Stomach (tissue), 9 donors: Measurements from ENCODE around the gene MBD6. TPM values are rescaled to one million over a fixed set of nuclear protein-coding genes. Genes with fewer than 3 reads are reported as not detected.

Experiments
- DNase-seq, 2 donors: peaks; one replicate each; pipeline versions ENCODE4 v3.0.0 to v3.0.0-alpha.2; 2013 to 2019
- H3K27ac ChIP-seq, 5 donors: fragments of 200-600 bp in 4 of 5; sonication (generic) in 4 of 5; one replicate each; pipeline ENCODE4 v1.5.1; 2013 to 2019; ENCODE audit warnings: mild to moderate bottlenecking in 1 of 5, moderate library complexity in 1 of 5
- H3K27me3 ChIP-seq, 3 donors: fragments of 200-600 bp; sonication (generic); one replicate each; pipeline ENCODE4 v1.5.1; 2017 to 2019; ENCODE audit warnings: mixed run types in 1 of 3
- H3K36me3 ChIP-seq, 4 donors: fragments of 200-600 bp; sonication (generic); 1 replicate in 3 of 4; 2 replicates in 1 of 4; pipeline ENCODE4 v1.5.1; 2016 to 2019
- H3K4me1 ChIP-seq, 4 donors: fragments of 200-600 bp; sonication (generic); one replicate each; pipeline ENCODE4 v1.5.1; 2016 to 2019
- H3K4me3 ChIP-seq, 4 donors: fragments of 200-600 bp; sonication (generic) in 3 of 4; one replicate each; pipeline ENCODE4 v1.5.1; 2016 to 2019; ENCODE audit warnings: mild to moderate bottlenecking in 1 of 4
- H3K9me3 ChIP-seq, 4 donors: fragments of 200-600 bp; sonication (generic); one replicate each; pipeline ENCODE4 v1.5.1; 2016 to 2019
- EP300 ChIP-seq: sonication (generic); formaldehyde crosslinking; IDR thresholded peaks from one replicate; pipeline ENCODE4 v1.6.1; 2017; ENCODE audit warnings: antibody characterized with exemption
- POLR2A ChIP-seq, 4 donors: fragments of 450-650 bp; IDR thresholded peaks; one replicate each; pipeline ENCODE4 v1.6.1; 2016; ENCODE audit warnings: antibody characterized with exemption in 4 of 4, control low read depth in 2 of 4, mild to moderate bottlenecking in 1 of 4, moderate library complexity in 1 of 4
- POLR2AphosphoS5 ChIP-seq, 3 donors: sonication (generic); formaldehyde crosslinking; IDR thresholded peaks; one replicate each; pipeline ENCODE4 v1.6.1; 2016; ENCODE audit warnings: antibody characterized with exemption in 3 of 3
- whole genome bisulfite sequencing, 5 donors: extraction: QIAGEN DNeasy Blood & Tissue Kit in 3 of 5; methylation state at CpG; one replicate each; pipeline versions ENCODE4 v1.1.5 to v1.1.7; 2013 to 2018; 5-methylcytosine and 5-hydroxymethylcytosine counted together
- intact Hi-C: fragments of 100-400 bp; cut with DNase I; formaldehyde crosslinking; loops from one replicate; pipeline ENCODE4 v1.15.1; 2023; ENCODE audit warnings: low total_unique reads
- polyA plus RNA-seq, 3 donors: library from polyadenylated mRNA; stranded (reverse); fragments of 200-250 nt; gene quantifications; one replicate each; pipeline ENCODE4 v1.2.3, GENCODE V29; 2013
- total RNA-seq, 5 donors: library from RNA; depleted of rRNA; stranded (reverse); fragments of >200 nt; gene quantifications; one replicate each; pipeline versions ENCODE4 v1.1.0 to v1.2.3, GENCODE V29; 2014 to 2016
- TF ChIP-seq, protein P1 (sequence below), 7 experiments: fragments of 450-650 bp in 4 of 7; fragments of 200-600 bp in 3 of 7; sonication (generic) in 3 of 7; IDR thresholded peaks; one replicate each; pipeline ENCODE4 v1.5.1; 2016 to 2019; ENCODE audit warnings: antibody characterized with exemption in 7 of 7, control low read depth in 2 of 7, mild to moderate bottlenecking in 1 of 7
- donor health status: healthy with polysubstance abuse.
- donor health status: Bipolar disorder and iron deficiency.
- donor health status: healthy.

Gene MBD6
- total and polyA plus RNA-seq, 8 donors: 4.8 to 129 (median 29.8) TPM

DNA sequence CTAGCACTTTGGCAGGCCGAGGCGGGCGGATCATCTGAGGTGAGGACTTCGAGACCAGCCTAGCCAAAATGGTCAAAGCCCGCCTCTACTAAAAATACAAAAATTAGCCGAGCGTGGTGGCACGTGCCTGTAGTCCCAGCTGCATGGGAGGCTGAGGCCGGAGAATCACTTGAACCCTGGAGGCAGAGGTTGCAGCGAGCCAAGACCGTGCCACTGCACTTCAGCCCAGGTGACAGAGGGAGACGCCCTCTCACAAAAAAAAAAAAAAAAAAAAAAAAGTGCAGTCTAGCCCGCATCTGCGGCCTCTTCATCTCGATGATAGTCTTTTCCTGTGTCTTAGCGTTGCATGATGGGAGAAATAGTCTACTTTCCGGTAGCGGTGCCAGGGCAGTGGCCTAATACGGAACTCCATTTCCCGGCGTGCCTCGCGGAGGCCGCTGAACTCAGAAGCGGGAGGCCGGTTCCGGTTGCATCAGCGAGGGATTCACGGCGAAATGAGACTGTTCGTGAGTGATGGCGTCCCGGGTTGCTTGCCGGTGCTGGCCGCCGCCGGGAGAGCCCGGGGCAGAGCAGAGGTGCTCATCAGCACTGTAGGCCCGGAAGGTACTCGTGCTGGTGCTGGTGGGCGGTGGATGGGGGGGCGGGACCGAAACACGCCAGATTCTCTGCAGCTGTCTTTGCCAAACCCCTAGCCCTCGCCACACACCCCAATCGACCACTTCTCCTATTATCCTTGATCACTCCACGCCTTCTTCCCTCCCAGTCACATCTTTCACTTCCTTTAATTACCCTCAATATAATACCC, 34.8 kb upstream of the MBD6 start, which contains the start of gene MARS1:
Gene MARS1, plus strand, starts transcription at position 472 of the 805 bp plus-strand sequence. Its CDS starts 23 bp downstream, at position 495.
- Histone ChIP-seq H3K4me3 (peak within 1 kb of the TSS; percentile 91 to 99 (median 95)), H3K27me3 (peaks cover 0 to 7% (median 0%) of the 10 kb centered on the region in 3 donors), H3K9me3 (no peaks in the 10 kb centered on the region), H3K36me3 (peaks cover 23 to 39% (median 37%) of the 10 kb centered on the region in 4 donors), H3K27ac (peak within 1 kb of the TSS; percentile 68 to 93 (median 88)), H3K4me1 (peaks cover 12 to 29% (median 23%) of the 10 kb centered on the region in 4 donors)
- WGBS, 5 donors: 6 to 12% (median 7%) methylated on average over 42 to 47 of the region's 47 CpGs
- intact Hi-C loops: no loop called here
- DNase-seq: peak; percentile 96 to 98
- peak; percentile 90 to 97 (median 94) for TF ChIP-seq POLR2AphosphoS5 (IDR thresholded peaks at IDR 0.05)
- no peak for TF ChIP-seq EP300
- no peak for TF ChIP-seq POLR2A (IDR thresholded peaks at IDR 0.05)
- TF ChIP-seq, protein P1, sequence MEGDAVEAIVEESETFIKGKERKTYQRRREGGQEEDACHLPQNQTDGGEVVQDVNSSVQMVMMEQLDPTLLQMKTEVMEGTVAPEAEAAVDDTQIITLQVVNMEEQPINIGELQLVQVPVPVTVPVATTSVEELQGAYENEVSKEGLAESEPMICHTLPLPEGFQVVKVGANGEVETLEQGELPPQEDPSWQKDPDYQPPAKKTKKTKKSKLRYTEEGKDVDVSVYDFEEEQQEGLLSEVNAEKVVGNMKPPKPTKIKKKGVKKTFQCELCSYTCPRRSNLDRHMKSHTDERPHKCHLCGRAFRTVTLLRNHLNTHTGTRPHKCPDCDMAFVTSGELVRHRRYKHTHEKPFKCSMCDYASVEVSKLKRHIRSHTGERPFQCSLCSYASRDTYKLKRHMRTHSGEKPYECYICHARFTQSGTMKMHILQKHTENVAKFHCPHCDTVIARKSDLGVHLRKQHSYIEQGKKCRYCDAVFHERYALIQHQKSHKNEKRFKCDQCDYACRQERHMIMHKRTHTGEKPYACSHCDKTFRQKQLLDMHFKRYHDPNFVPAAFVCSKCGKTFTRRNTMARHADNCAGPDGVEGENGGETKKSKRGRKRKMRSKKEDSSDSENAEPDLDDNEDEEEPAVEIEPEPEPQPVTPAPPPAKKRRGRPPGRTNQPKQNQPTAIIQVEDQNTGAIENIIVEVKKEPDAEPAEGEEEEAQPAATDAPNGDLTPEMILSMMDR (IDR thresholded peaks at IDR 0.05): peak in 1 of 7 experiments; percentile 33

DNA sequence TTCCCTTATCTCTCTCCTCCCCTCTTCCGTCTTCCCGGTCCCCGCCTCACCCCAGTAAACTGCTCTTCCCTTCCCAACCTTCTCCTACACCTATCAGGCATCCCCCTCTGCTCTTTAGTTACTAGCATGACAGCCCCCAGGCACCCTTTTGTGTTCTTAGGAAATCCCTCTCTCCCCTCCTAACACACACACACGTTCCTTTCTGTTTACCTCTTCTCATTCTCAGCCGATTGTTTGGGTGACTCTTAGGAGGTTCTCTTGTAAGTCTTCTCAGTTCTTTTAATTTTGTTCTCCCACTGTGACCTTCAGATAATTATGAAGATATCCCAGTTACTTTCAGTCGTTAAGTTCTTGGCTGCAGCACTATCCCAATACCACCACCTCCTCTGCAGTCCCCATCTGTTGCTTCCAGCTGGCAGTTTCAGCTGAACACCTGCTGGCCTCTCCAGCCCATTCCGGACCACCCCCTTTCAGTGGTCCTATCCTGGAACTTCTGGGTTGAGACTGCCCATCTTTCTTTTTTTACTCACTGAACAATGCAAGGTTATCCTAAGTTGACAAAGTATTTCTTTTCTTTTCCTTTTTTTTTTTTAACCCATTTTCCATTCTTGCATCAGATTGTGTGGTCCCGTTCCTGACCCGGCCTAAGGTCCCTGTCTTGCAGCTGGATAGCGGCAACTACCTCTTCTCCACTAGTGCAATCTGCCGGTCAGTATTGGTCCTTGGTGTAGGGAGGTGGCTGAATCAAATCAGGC, 34.0 kb upstream of the MBD6 start:
- peaks cover 12 to 29% (median 23%) of the 10 kb centered on the region in 4 donors for H3K4me1 ChIP-seq
- peaks cover 0 to 7% (median 0%) of the 10 kb centered on the region in 3 donors for H3K27me3 ChIP-seq
- H3K9me3 ChIP-seq: no peaks in the 10 kb centered on the region
- TF ChIP-seq POLR2AphosphoS5 (IDR thresholded peaks at IDR 0.05) (no peak), EP300 (no peak), POLR2A (IDR thresholded peaks at IDR 0.05) (no peak)
- TF ChIP-seq, protein P1 (IDR thresholded peaks at IDR 0.05): no peak
- intact Hi-C loops: no loop called here
- peak overlapping the region; percentile 68 to 93 (median 88) for H3K27ac ChIP-seq
- WGBS, 5 donors: 27 to 30% (median 29%) methylated on average over 11 of the region's 11 CpGs
- peak overlapping the region; percentile 91 to 99 (median 95) for H3K4me3 ChIP-seq
- DNase-seq: no peak
- H3K36me3 ChIP-seq: peaks cover 26 to 41% (median 40%) of the 10 kb centered on the region in 4 donors

DNA sequence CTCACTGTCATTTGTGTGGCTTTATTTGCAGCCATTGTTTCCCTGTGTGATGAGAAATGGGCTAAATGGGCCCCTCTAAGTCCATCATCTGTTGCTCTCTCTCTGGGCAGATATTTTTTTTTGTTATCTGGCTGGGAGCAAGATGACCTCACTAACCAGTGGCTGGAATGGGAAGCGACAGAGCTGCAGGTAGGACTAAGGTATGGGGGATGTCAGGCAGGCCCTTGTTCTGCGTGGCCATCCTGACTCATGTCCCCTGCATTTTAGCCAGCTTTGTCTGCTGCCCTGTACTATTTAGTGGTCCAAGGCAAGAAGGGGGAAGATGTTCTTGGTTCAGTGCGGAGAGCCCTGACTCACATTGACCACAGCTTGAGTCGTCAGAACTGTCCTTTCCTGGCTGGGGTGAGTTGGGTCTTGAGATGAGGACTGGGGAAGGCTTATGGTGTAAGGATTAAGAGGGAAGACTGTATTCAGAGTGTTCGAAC, 33.4 kb upstream of the MBD6 start:
- no peak for DNase-seq
- intact Hi-C loops: no loop called here
- WGBS, 5 donors: 83 to 89% (median 85%) methylated on average over 5 of the region's 5 CpGs

More for the DNA sequence above, 33.4 kb upstream of the MBD6 start:
- no peak for TF ChIP-seq POLR2AphosphoS5 (IDR thresholded peaks at IDR 0.05)
- TF ChIP-seq EP300: no peak
- TF ChIP-seq, protein P1 (IDR thresholded peaks at IDR 0.05): no peak
- TF ChIP-seq POLR2A (IDR thresholded peaks at IDR 0.05): no peak
- Histone ChIP-seq H3K27ac (peak overlapping the region in 2 of 5 donors; percentile 12 to 93), H3K9me3 (no peaks in the 10 kb centered on the region), H3K36me3 (peaks cover 26 to 45% (median 43%) of the 10 kb centered on the region in 4 donors), H3K4me3 (peak overlapping the region in 2 of 4 donors; percentile 95 to 99), H3K27me3 (peaks cover 0 to 6% (median 0%) of the 10 kb centered on the region in 3 donors), H3K4me1 (peaks cover 12 to 29% (median 23%) of the 10 kb centered on the region in 4 donors)
